Coronary artery (tissue), 2 donors: Measurements from ENCODE around the gene COL5A1.

Source experiments
- DNase-seq: peaks from one replicate; pipeline ENCODE4 v3.0.0-alpha.2; 2017; ENCODE audit warnings: low spot score
- H3K27ac ChIP-seq, 2 donors: fragments of 200-600 bp; sonication (generic); one replicate each; pipeline ENCODE4 v1.5.1; 2016 to 2019
- H3K4me3 ChIP-seq: fragments of 200-600 bp; sonication (generic); 2 replicates; pipeline ENCODE4 v1.5.1; 2016; ENCODE audit warnings: mild to moderate bottlenecking, moderate library complexity
- TF ChIP-seq, protein P1 (sequence below): fragments of 200-600 bp; sonication (generic); IDR thresholded peaks from one replicate; pipeline ENCODE4 v1.5.1; 2019; ENCODE audit warnings: antibody characterized with exemption

Gene COL5A1

DNA sequence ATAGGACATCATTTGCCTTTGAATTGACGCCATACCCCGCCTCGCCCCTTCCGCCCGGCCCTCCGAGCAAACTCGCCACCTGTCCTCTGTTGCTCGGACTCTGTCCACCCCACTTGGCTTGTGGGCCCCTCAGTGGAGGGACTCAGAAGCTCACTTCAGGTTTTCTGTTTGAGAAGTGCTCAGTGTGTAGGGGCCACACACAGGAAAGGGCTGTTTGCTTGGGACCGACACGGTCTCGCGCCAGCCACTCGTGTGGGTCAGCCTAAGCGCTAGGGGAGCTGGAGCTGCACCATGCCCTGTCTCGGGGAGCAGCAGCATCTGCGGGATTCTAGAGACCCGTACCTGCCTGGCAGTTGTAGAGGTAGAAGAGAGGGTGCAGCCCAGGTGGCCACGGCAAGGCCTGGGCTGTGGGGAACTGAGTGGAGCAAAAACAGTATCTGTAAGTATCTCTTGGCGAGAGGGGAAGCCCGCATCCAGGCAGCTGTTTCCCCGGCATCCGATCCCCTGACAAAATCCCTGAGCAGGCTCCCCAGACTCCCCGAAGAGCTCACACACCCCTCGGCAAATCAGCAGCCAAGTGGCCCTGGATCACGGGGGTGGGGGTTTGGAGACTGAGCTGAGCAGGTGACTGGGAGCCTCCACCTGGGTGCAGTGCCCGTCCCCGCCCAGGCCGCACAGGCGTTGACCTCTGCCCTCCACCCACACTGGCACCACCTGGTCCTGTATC lies 52.2 kb downstream of the COL5A1 start:
- no peak for DNase-seq
- H3K27ac ChIP-seq: no peak overlapping the region
- H3K4me3 ChIP-seq: no peak overlapping the region
- TF ChIP-seq, protein P1, sequence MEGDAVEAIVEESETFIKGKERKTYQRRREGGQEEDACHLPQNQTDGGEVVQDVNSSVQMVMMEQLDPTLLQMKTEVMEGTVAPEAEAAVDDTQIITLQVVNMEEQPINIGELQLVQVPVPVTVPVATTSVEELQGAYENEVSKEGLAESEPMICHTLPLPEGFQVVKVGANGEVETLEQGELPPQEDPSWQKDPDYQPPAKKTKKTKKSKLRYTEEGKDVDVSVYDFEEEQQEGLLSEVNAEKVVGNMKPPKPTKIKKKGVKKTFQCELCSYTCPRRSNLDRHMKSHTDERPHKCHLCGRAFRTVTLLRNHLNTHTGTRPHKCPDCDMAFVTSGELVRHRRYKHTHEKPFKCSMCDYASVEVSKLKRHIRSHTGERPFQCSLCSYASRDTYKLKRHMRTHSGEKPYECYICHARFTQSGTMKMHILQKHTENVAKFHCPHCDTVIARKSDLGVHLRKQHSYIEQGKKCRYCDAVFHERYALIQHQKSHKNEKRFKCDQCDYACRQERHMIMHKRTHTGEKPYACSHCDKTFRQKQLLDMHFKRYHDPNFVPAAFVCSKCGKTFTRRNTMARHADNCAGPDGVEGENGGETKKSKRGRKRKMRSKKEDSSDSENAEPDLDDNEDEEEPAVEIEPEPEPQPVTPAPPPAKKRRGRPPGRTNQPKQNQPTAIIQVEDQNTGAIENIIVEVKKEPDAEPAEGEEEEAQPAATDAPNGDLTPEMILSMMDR: no peak

DNA sequence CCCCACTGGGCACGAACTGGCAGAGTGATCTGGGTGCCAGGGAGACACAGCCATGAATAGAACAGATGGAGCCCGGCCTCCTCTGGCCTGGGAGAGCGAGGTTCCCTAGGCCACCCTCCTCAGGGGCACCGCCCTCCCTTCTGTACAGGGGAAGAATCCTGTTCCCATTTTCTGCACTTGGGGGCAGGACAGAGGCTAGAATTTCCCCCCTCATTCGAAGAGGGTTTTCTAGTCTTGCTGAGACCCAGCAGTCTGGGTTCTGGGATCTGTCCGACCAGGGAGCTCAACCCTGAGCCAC lies 52.7 kb downstream of the COL5A1 start:
- DNase-seq: no peak
- no peak overlapping the region for H3K27ac ChIP-seq
- TF ChIP-seq, protein P1: no peak
- no peak overlapping the region for H3K4me3 ChIP-seq

DNA sequence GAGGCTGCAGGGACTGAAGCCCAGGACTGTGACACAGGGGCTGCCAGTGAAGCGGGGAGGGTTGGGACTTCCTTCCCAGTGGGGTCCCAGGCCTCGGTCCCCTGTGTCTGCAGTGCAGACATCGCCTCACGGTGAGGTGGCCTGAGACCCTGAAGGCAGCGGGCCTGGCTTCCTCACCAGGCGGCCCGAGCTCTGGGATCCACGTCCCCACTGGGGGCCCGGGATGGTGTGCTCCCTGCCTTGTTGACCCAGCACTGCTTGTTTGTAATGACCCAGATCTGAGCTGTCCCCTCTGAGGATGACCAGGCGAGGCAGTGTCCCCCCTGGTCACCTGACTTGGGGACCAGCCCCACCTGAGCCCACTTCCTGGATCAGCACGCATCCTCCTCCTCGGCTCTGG lies 53.1 kb downstream of the COL5A1 start:
- H3K27ac ChIP-seq: no peak overlapping the region
- DNase-seq: no peak
- TF ChIP-seq, protein P1: no peak
- H3K4me3 ChIP-seq: no peak overlapping the region

DNA sequence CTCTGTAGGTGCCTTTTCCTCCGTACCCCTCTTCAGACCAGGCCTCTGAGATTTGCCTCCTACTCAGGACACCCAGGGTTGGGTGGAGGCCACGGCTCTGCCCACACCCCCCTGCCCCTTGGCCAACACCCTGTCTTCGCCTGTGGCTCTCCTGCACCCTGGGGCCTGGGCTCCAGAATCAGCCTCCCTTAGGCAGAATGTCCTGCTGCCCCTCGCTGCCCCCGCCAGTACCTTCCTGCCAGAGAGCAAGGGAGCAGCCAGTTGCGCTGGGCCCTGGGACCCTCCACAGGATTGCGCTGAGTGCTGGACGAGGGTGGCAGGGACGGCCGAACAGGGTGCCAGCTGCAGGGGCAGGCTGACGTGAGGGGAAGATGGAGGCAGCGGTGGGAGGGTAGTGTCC lies 53.5 kb downstream of the COL5A1 start:
- TF ChIP-seq, protein P1: no peak
- Histone ChIP-seq H3K4me3 (no peak overlapping the region), H3K27ac (no peak overlapping the region)
- DNase-seq: no peak

DNA sequence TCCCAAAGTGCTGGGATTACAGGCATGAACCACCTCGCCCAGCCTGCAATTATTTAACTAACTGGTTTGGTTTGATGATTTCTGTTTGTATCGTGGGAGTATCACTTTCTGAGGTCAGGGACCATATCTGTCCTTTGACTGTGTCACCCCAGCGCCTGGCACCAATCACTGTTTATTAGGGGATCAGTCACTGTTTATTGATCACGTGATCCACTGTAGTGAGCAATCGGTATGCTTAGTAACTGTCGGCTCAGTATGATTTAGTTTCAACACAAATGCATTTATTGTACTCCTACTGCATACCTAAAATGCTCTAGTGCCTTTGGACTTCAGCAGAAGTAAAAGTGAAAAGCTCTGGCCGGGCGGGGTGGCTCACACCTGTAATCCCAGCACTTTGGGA lies 54.8 kb downstream of the COL5A1 start:
- Histone ChIP-seq H3K4me3 (no peak overlapping the region), H3K27ac (no peak overlapping the region)
- no peak for DNase-seq
- TF ChIP-seq, protein P1: no peak

DNA sequence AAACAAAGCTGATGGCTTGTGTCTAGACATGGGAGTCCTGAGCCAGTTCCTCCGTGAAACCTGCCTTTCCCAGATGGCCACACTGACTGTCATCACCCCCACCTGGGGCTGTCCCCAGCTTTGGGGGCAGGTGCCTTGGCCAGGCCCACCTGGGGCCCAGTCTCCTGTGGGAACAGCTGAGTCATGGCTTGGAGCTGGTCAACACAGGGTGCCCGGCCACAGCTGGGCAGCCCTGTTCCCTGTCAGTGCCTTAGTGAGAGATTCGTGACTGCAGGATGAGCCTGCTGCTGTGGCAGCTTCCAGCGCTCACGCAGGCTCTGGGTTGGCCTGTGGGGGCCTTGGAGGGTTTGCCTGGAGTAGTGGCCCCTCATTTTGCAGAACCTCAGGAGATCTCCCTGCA lies 56.5 kb downstream of the COL5A1 start:
- no peak for DNase-seq
- H3K4me3 ChIP-seq: no peak overlapping the region
- H3K27ac ChIP-seq: peak overlapping the region in 1 of 2 donors; percentile 35
- TF ChIP-seq, protein P1: no peak

DNA sequence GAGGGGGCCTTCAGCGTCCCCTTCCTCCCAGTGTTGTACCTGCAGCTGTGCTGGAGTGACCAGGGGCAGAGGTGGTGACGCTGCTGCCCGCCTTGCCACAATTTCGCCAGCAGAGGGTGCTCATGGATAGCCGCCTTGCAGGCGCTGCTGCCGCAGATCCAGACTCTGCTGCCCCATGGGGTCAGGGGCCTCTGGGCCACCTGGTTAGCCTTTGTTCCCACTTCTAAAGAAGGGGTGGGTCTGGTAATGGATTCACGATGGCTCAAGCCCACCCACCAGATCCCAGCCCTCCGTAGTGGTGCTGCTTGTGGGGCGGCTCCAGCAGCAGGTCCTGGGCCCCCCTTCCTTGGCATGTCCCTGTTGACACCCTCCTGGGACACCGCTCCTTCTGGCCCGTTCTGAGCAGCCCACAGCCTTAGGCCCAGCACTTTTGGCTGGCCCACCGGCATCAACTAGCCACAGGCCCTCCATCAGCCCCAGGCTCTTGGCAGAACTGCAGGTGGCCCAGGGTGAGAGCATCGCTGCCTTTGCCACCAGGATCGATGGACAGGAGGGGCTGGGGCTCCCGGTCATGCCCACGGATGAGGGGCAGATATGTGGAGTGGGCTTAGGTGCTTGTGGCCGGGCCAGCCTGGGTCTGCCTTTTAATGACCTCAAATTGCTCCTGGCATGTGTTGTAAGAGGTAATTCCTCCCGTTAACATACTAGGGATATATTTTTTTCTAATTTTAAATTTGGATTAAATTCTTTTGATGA lies 57.2 kb downstream of the COL5A1 start:
- TF ChIP-seq, protein P1: peak; percentile 83
- Histone ChIP-seq H3K27ac (peak overlapping the region in 1 of 2 donors; percentile 35), H3K4me3 (no peak overlapping the region)
- no peak for DNase-seq
